ENCODE measurements around the gene GALNT17. TPM values are rescaled to one million over a fixed set of nuclear protein-coding genes. Genes with fewer than 3 reads are reported as not detected.

Gene GALNT17
- polyA plus RNA-seq, 2 donors: 1.7 to 6.1 TPM

DNA sequence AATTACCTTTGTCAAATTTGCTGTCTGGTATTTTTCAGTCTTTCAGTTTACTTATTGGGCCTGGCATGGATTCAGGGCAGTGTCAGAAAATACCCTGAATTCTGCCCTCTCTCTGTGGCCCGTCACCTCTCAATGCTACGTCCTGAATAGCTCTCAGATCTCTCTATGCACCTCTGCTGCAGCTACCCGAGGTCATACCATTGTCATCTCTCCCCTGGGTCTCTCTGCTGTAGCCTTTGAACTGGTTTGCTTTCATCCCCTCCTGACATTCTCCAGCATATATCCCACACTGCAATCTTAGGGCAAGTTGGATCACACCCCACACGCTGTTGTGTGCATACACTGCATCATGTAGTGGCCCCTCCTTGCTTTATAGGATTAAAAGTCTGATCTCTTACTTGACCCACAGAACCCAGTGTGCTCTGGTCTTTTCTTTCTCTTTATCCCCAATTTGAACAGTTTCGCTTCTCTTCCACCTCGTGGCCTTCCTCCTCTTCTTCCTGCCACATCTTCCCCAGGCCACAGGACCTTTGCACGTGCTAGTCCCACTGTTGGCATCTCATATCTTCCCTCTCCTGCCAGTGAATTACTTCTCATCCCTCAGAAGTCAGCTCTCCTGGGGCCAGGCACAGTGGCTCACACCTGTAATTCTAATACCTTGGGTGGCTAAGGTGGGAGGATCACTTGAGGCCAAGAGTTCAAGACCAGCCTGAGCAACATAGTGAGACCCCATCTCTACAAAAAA lies 372.9 kb downstream of the GALNT17 start:
- no peaks in the 10 kb centered on the region for H3K9me3 ChIP-seq (ENCODE audit: control insufficient read depth in 2 of 2, insufficient read depth in 1 of 2, low read depth in 1 of 2, low read length in 1 of 2)
- H3K36me3 ChIP-seq (ENCODE audit: control insufficient read depth in 2 of 2, insufficient read depth in 2 of 2, low read length in 1 of 2): peaks cover 0 to 2% of the 10 kb centered on the region in 2 donors
- H3K4me1 ChIP-seq (ENCODE audit: control insufficient read depth in 2 of 2, insufficient read depth in 2 of 2, low read length in 1 of 2): no peaks in the 10 kb centered on the region
- no peak overlapping the region for H3K27ac ChIP-seq (ENCODE audit: low read depth in 2 of 2, low read length in 1 of 2)
- no peaks in the 10 kb centered on the region for H3K27me3 ChIP-seq (ENCODE audit: control insufficient read depth in 1 of 2, insufficient read depth in 2 of 2, low read length in 2 of 2)
- WGBS, 2 donors: 79 to 81% methylated on average over 7 of the region's 7 CpGs
- H3K4me3 ChIP-seq (ENCODE audit: low read depth in 1 of 2, low read length in 2 of 2): no peak overlapping the region

DNA sequence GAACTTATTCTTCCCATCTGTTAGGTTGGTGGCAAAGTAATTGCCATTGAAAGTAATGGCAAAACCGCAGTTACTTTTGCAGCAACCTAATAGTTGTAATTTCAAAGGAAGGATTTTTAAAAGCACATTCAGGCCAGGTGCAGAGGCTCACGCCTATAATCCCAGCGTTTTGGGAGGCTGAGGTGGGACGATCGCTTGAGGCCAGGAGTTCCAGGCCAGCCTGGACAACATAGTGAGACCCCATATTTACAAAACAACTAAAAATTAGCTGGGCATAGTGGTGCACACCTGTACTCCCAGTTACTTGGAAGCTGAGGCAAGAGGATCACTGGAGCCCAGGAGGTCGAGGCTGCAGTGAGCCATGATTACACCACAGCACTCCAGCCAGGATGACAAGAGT lies 374.9 kb downstream of the GALNT17 start:
- Histone ChIP-seq H3K27ac (ENCODE audit: low read depth in 2 of 2, low read length in 1 of 2) (no peak overlapping the region), H3K36me3 (ENCODE audit: control insufficient read depth in 2 of 2, insufficient read depth in 2 of 2, low read length in 1 of 2) (peaks cover 0 to 2% of the 10 kb centered on the region in 2 donors), H3K4me1 (ENCODE audit: control insufficient read depth in 2 of 2, insufficient read depth in 2 of 2, low read length in 1 of 2) (no peaks in the 10 kb centered on the region), H3K9me3 (ENCODE audit: control insufficient read depth in 2 of 2, insufficient read depth in 1 of 2, low read depth in 1 of 2, low read length in 1 of 2) (no peaks in the 10 kb centered on the region), H3K4me3 (ENCODE audit: low read depth in 1 of 2, low read length in 2 of 2) (no peak overlapping the region), H3K27me3 (ENCODE audit: control insufficient read depth in 1 of 2, insufficient read depth in 2 of 2, low read length in 2 of 2) (no peaks in the 10 kb centered on the region)
- 84 to 87% methylated on average over 6 of the region's 6 CpGs for WGBS, 2 donors

DNA sequence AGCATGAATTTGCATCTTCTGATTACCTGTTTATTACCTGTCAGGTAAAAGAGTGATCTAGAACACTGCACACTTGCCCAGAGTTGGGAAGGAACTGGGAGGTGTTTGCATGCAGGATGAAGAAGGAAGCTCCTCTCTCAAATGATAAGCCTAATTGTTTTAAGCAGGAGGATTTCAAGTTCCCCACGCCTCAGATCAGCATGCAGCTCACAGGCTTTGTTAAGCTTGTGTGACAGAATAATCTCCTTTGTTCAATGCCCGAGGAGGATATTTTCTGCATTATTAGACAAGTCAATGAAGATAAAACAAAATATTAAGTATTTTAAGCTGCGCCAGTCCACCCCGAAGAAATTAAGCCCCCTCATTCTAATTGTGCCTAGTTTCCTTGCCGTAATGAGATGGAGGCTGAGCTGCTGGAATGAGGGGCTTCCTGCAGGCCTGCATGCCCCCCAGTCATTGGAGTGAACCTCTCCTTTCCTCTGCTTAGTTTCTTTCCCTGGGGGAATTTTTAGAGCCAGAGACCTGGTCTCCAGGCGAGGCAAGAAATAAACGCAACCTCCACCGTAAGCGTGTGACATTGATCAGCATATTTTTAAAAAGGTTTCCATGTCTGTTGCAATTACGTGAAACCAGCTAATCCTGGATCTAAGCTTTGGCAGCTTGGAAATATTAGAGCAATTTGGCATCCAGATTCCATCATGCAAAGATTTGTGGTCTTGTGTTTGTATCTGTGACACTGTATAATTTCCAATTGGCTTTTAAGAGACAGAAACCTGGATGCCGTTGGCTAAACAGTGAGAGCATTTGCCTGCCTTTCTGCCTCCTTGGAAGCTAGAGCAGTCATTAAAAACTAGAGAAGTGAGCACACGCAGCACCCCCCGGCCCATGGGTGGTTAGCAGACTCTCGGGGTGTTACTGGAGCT lies 376.0 kb downstream of the GALNT17 start:
- H3K9me3 ChIP-seq (ENCODE audit: control insufficient read depth in 2 of 2, insufficient read depth in 1 of 2, low read depth in 1 of 2, low read length in 1 of 2): no peaks in the 10 kb centered on the region
- WGBS, 2 donors: 44 to 54% methylated on average over 14 of the region's 14 CpGs

DNA sequence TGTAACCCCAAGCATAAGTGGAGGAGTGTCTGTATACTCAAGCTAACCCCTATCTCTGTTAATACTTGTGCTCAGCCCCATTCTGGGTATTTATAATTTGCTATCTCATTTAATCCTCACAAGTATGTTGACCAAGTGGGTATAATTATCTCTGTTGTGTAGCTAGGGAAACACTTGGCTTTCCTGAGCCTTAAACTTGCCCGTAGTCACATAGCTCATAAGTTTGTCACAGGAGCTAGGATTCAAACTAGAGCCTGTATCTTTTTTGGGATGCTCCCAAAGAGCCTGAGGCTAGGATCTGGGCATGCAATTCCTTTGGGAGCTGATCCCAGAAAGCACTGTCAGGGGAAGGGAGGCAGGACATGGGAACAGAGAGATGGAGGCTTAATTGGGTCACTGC lies 377.4 kb downstream of the GALNT17 start:
- Histone ChIP-seq H3K9me3 (ENCODE audit: control insufficient read depth in 2 of 2, insufficient read depth in 1 of 2, low read depth in 1 of 2, low read length in 1 of 2) (no peaks in the 10 kb centered on the region), H3K27me3 (ENCODE audit: control insufficient read depth in 1 of 2, insufficient read depth in 2 of 2, low read length in 2 of 2) (no peaks in the 10 kb centered on the region), H3K4me1 (ENCODE audit: control insufficient read depth in 2 of 2, insufficient read depth in 2 of 2, low read length in 1 of 2) (no peaks in the 10 kb centered on the region), H3K36me3 (ENCODE audit: control insufficient read depth in 2 of 2, insufficient read depth in 2 of 2, low read length in 1 of 2) (no peaks in the 10 kb centered on the region), H3K4me3 (ENCODE audit: low read depth in 1 of 2, low read length in 2 of 2) (no peak overlapping the region), H3K27ac (ENCODE audit: low read depth in 2 of 2, low read length in 1 of 2) (no peak overlapping the region)
- 33 to 55% methylated on average over 1 of the region's 1 CpG for WGBS, 2 donors

More for the DNA sequence above, 376.0 kb downstream of the GALNT17 start:
- no peak overlapping the region for H3K27ac ChIP-seq (ENCODE audit: low read depth in 2 of 2, low read length in 1 of 2)
- no peak overlapping the region for H3K4me3 ChIP-seq (ENCODE audit: low read depth in 1 of 2, low read length in 2 of 2)
- H3K36me3 ChIP-seq (ENCODE audit: control insufficient read depth in 2 of 2, insufficient read depth in 2 of 2, low read length in 1 of 2): no peaks in the 10 kb centered on the region
- no peaks in the 10 kb centered on the region for H3K4me1 ChIP-seq (ENCODE audit: control insufficient read depth in 2 of 2, insufficient read depth in 2 of 2, low read length in 1 of 2)
- no peaks in the 10 kb centered on the region for H3K27me3 ChIP-seq (ENCODE audit: control insufficient read depth in 1 of 2, insufficient read depth in 2 of 2, low read length in 2 of 2)

DNA sequence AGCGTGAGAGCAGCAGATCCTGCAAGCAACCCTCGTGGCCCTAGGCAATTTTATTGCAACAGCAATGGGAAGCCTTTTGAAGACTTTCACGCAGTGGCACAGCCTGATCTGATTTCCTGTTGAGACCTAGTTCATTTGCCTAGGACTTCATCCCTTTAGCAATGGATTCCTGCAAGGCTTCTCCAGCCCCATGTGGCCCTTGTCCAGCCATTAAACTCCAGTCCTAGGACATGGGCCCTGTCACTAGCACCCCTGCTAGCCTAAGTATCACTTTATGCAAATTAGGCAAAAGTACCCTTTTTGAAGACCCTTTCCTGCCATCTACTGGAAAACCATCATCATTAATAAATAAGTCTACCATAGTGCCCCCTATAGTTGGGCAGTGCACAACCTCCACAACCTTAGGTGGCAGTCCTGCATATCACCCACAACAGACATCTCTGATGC lies 379.4 kb downstream of the GALNT17 start:
- Histone ChIP-seq H3K9me3 (ENCODE audit: control insufficient read depth in 2 of 2, insufficient read depth in 1 of 2, low read depth in 1 of 2, low read length in 1 of 2) (no peaks in the 10 kb centered on the region), H3K4me3 (ENCODE audit: low read depth in 1 of 2, low read length in 2 of 2) (no peak overlapping the region), H3K27ac (ENCODE audit: low read depth in 2 of 2, low read length in 1 of 2) (no peak overlapping the region), H3K27me3 (ENCODE audit: control insufficient read depth in 1 of 2, insufficient read depth in 2 of 2, low read length in 2 of 2) (no peaks in the 10 kb centered on the region), H3K4me1 (ENCODE audit: control insufficient read depth in 2 of 2, insufficient read depth in 2 of 2, low read length in 1 of 2) (no peaks in the 10 kb centered on the region), H3K36me3 (ENCODE audit: control insufficient read depth in 2 of 2, insufficient read depth in 2 of 2, low read length in 1 of 2) (no peaks in the 10 kb centered on the region)
- 61 to 70% methylated on average over 3 of the region's 3 CpGs for WGBS, 2 donors

DNA sequence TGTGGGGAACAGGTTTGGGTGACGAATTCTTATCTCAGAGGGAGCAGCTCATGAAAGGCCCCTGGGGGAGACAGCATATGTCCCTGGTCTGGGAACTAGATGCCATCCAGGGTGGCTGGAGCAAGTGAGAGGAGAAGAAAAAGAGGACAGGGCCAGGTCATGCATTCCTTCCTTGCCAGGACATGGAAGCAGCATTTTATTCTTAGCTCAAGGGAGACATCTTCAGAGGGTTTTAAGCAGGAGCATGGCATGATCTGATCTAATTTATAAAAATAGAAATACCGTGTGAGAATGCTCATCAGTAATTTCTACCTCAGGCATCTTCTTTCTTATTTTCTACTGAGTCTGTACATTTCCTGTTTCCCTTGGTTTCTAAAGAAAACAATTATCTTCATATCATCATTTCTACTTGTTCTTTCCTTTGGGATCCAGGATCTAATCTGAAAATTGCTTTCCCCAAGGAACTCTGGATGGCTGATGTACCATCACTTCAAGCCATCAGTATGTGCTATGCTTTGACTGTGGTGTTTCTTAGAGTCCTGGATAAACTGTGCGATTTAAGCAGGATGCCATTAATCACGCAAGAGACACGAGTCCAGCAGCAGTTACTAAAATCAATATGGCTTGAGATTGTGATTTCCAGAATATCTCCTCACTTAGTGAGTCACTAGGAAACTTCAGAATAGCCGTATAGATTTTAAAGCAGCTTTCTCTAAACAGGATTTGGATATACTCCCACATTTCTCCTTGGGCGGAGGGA lies 386.2 kb downstream of the GALNT17 start:
- WGBS, 2 donors: 52 to 53% methylated on average over 7 of the region's 7 CpGs
- no peak overlapping the region for H3K4me3 ChIP-seq (ENCODE audit: low read depth in 1 of 2, low read length in 2 of 2)
- no peak overlapping the region for H3K27ac ChIP-seq (ENCODE audit: low read depth in 2 of 2, low read length in 1 of 2)

DNA sequence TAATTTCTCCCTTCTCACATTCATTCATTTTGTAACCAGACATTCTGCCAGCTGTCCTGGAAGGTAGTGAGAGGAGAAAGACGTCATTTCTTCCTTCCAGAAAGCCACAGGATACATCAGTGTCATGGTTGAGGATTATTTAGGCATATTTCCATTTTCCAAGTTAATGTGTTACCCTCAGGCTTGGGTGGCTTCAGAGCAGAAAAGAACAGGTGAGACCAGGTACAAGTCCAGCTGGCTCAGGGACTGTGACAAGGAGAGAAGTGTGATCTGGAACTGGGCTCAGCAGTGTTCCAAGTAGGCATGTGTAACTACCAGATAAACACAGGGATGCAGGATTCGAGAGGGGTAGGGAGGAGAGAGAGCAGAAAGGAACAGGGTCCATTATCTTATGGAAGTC lies 386.9 kb downstream of the GALNT17 start:
- H3K9me3 ChIP-seq (ENCODE audit: control insufficient read depth in 2 of 2, insufficient read depth in 1 of 2, low read depth in 1 of 2, low read length in 1 of 2): peaks cover 0 to 4% of the 10 kb centered on the region in 2 donors
- H3K4me3 ChIP-seq (ENCODE audit: low read depth in 1 of 2, low read length in 2 of 2): no peak overlapping the region
- H3K4me1 ChIP-seq (ENCODE audit: control insufficient read depth in 2 of 2, insufficient read depth in 2 of 2, low read length in 1 of 2): no peaks in the 10 kb centered on the region
- H3K27me3 ChIP-seq (ENCODE audit: control insufficient read depth in 1 of 2, insufficient read depth in 2 of 2, low read length in 2 of 2): no peaks in the 10 kb centered on the region
- H3K36me3 ChIP-seq (ENCODE audit: control insufficient read depth in 2 of 2, insufficient read depth in 2 of 2, low read length in 1 of 2): no peaks in the 10 kb centered on the region
- no peak overlapping the region for H3K27ac ChIP-seq (ENCODE audit: low read depth in 2 of 2, low read length in 1 of 2)
- WGBS, 2 donors: 41 to 52% methylated on average over 2 of the region's 2 CpGs

More for the DNA sequence above, 386.2 kb downstream of the GALNT17 start:
- H3K36me3 ChIP-seq (ENCODE audit: control insufficient read depth in 2 of 2, insufficient read depth in 2 of 2, low read length in 1 of 2): no peaks in the 10 kb centered on the region
- peaks cover 0 to 4% of the 10 kb centered on the region in 2 donors for H3K9me3 ChIP-seq (ENCODE audit: control insufficient read depth in 2 of 2, insufficient read depth in 1 of 2, low read depth in 1 of 2, low read length in 1 of 2)
- H3K4me1 ChIP-seq (ENCODE audit: control insufficient read depth in 2 of 2, insufficient read depth in 2 of 2, low read length in 1 of 2): no peaks in the 10 kb centered on the region
- no peaks in the 10 kb centered on the region for H3K27me3 ChIP-seq (ENCODE audit: control insufficient read depth in 1 of 2, insufficient read depth in 2 of 2, low read length in 2 of 2)

DNA sequence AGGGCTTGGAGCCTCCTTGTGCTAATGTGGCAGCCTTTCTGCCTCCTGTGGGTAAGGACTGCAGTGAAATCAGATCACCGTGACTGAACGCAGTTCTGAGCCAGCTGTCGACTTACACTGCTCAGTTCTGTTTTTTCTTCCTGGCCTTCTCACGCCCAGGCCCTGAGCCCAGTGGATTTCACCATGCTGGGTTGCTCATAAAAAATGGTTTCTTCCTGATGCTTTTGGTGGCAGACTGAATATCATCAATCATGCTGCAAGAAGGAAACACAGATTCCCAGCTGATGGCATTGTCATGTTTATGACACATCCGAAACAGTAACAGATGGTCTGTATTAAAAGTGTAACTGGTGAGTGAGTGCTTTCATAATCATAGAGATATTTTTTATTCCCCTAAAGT lies 389.6 kb downstream of the GALNT17 start:
- Histone ChIP-seq H3K4me3 (ENCODE audit: low read depth in 1 of 2, low read length in 2 of 2) (no peak overlapping the region), H3K27ac (ENCODE audit: low read depth in 2 of 2, low read length in 1 of 2) (no peak overlapping the region), H3K27me3 (ENCODE audit: control insufficient read depth in 1 of 2, insufficient read depth in 2 of 2, low read length in 2 of 2) (no peaks in the 10 kb centered on the region), H3K36me3 (ENCODE audit: control insufficient read depth in 2 of 2, insufficient read depth in 2 of 2, low read length in 1 of 2) (no peaks in the 10 kb centered on the region), H3K9me3 (ENCODE audit: control insufficient read depth in 2 of 2, insufficient read depth in 1 of 2, low read depth in 1 of 2, low read length in 1 of 2) (peaks cover 0 to 4% of the 10 kb centered on the region in 2 donors), H3K4me1 (ENCODE audit: control insufficient read depth in 2 of 2, insufficient read depth in 2 of 2, low read length in 1 of 2) (no peaks in the 10 kb centered on the region)
- WGBS, 2 donors: 53 to 63% methylated on average over 5 of the region's 5 CpGs

DNA sequence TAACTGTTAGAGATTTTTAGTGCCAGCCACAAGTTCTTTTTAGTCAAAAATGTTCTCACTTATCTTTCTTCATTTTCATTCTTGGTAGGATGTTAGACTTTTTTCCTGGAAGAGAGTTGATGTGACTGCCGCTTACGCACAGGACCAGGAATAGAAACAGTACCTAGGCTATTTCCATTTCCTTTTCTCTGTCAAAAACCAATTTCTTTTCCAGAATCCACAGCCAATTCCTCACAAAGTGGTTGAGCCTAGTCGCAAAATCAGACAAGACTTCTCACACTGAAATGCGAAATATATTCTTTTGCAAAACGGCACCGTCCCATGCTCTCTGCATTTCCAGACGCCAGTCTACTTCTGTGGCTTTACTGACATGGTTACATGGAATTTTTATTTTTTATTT lies 394.2 kb downstream of the GALNT17 start:
- 94 to 96% methylated on average over 7 of the region's 7 CpGs for WGBS, 2 donors
- no peak overlapping the region for H3K4me3 ChIP-seq (ENCODE audit: low read depth in 1 of 2, low read length in 2 of 2)

More for the DNA sequence above, 394.2 kb downstream of the GALNT17 start:
- Histone ChIP-seq H3K9me3 (ENCODE audit: control insufficient read depth in 2 of 2, insufficient read depth in 1 of 2, low read depth in 1 of 2, low read length in 1 of 2) (no peaks in the 10 kb centered on the region), H3K27me3 (ENCODE audit: control insufficient read depth in 1 of 2, insufficient read depth in 2 of 2, low read length in 2 of 2) (no peaks in the 10 kb centered on the region), H3K27ac (ENCODE audit: low read depth in 2 of 2, low read length in 1 of 2) (no peak overlapping the region), H3K4me1 (ENCODE audit: control insufficient read depth in 2 of 2, insufficient read depth in 2 of 2, low read length in 1 of 2) (no peaks in the 10 kb centered on the region), H3K36me3 (ENCODE audit: control insufficient read depth in 2 of 2, insufficient read depth in 2 of 2, low read length in 1 of 2) (no peaks in the 10 kb centered on the region)
